Stimulated activated naive B cell treated with anti-CD40 and anti-IgM and Interleukin-4, amounts not matched to agents 10 μg/mL and 1 μg/mL and 100 μg/mL, for 72 hours (primary cell): Measurements from ENCODE around the gene TMEM198.

Experiments
- ATAC-seq, 2 donors: fragments of 150-1000 bp; cut with Tn5 transposase; replicated peaks; 2 replicates each; pipeline ENCODE4 v1.10.0; 2021; ENCODE audit warnings: moderate library complexity in 1 of 2
- DNase-seq: peaks from one replicate; pipeline ENCODE4 v3.0.0; 2021
- H3K27ac Mint-ChIP-seq: one replicate; pipeline ENCODE4 v1.8.0; 2022; ENCODE audit warnings: mild to moderate bottlenecking, mixed read lengths
- H3K27me3 Mint-ChIP-seq, 2 donors: one replicate each; pipeline ENCODE4 v1.8.0; 2022; ENCODE audit warnings: mixed read lengths in 2 of 2
- H3K36me3 Mint-ChIP-seq, 2 donors: one replicate each; pipeline ENCODE4 v1.8.0; 2022; ENCODE audit warnings: mixed read lengths in 2 of 2, mild to moderate bottlenecking in 1 of 2
- H3K4me1 Mint-ChIP-seq, 2 donors: one replicate each; pipeline ENCODE4 v1.8.0; 2022; ENCODE audit warnings: mixed read lengths in 2 of 2, mild to moderate bottlenecking in 1 of 2
- H3K4me3 Mint-ChIP-seq, 2 donors: one replicate each; pipeline ENCODE4 v1.8.0; 2022; ENCODE audit warnings: mild to moderate bottlenecking in 2 of 2, mixed read lengths in 2 of 2, moderate library complexity in 1 of 2
- H3K9me3 Mint-ChIP-seq, 2 donors: one replicate each; pipeline ENCODE4 v1.8.0; 2022; ENCODE audit warnings: mixed read lengths in 2 of 2, mild to moderate bottlenecking in 1 of 2

Gene TMEM198

DNA sequence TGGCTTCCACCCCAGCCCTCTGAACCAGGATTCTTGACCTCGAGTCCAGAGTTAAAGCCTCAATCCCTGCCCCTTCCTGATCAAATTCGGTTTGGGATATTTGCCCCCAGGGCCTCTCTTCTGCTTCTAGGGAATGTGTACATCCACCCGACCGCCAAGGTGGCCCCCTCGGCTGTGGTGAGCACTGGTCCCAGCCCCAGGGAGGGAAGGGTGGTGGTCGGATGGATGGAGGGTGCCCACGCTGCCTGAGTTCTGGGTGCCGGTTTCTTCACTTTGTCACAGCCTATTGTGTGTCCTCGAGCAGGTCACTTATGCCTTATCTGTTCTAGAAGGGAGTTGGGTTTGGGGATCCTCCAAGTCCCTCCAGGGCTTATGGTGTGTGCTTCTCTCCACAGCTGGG, 38.2 kb upstream of the TMEM198 start:
- peaks cover 24 to 29% of the 10 kb centered on the region in 2 donors for H3K27me3 Mint-ChIP-seq
- no peak overlapping the region for H3K4me3 Mint-ChIP-seq
- peaks cover 18 to 19% of the 10 kb centered on the region in 2 donors for H3K4me1 Mint-ChIP-seq
- no peak for ATAC-seq
- no peak for DNase-seq
- peaks cover 45 to 65% of the 10 kb centered on the region in 2 donors for H3K36me3 Mint-ChIP-seq
- no peak overlapping the region for H3K27ac Mint-ChIP-seq
- H3K9me3 Mint-ChIP-seq = no peaks in the 10 kb centered on the region

DNA sequence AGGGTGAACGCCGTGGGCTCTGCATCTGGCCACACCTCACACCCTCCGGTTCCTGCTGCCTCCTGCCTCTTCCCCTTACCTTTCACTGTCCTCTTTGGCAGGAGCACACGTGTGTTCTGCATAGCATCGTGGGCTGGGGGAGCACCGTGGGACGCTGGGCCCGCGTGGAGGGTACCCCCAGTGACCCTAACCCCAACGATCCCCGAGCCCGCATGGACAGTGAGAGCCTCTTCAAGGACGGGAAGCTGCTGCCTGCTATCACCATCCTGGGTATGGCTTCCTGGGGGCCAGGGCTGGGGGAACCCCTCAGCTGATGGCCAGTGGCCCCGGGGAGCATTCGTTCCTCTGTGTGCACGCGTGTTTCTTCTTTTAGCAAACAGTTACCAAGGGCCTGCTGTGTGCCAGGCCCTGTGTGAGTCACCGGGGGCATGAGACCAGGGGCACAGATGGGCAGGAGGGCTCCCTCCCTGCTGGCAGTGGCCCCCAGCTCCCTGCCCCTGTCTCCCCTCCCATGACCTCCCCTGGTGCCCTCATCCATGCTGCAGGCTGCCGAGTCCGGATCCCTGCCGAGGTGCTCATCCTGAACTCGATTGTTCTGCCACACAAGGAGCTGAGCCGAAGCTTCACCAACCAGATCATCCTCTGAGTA, 37.6 kb upstream of the TMEM198 start:
- H3K36me3 Mint-ChIP-seq = peaks cover 45 to 65% of the 10 kb centered on the region in 2 donors
- no peak overlapping the region for H3K4me3 Mint-ChIP-seq
- H3K9me3 Mint-ChIP-seq = no peaks in the 10 kb centered on the region
- DNase-seq = no peak
- H3K27ac Mint-ChIP-seq = no peak overlapping the region
- H3K27me3 Mint-ChIP-seq = peaks cover 31 to 36% of the 10 kb centered on the region in 2 donors
- peaks cover 22 to 25% of the 10 kb centered on the region in 2 donors for H3K4me1 Mint-ChIP-seq
- ATAC-seq = no peak

DNA sequence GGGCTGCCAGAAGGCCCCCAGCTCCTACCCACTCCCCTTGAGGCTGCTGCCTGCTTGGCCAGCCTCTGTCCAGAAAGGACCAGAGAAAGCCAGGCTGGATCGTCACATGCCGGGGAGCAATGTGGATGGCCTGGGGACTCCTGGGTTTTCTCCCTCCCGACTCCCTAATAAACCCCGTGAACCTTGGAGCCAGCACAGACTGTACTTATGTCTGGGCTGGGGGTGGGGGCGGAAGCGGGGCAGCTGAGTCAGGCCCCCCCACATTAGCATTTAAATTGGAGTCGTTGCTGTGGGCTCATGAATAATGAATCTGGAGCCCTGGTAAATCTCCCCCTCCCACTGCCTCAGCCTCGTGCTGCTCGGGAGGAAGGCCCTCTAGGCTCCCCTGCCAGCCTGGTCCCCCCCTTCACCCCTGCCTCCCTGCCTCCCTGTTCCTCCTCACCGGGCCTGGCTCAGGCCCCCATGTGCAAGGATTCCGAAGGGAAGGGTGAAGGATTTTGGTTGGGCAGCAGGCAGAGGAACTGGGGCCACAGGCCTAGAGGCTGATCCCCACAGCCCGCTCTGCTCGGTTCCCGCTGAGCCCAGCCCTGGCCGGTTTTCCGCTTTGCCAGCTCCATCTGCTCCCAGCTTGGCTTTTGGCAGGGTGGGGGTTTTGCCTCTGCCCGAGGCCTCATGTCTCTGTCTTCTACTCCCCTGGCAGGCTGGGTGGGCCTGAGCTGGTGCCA, 36.9 kb upstream of the TMEM198 start:
- Mint-ChIP-seq H3K9me3 (no peaks in the 10 kb centered on the region), H3K4me1 (peaks cover 18 to 27% of the 10 kb centered on the region in 2 donors), H3K36me3 (peaks cover 38 to 60% of the 10 kb centered on the region in 2 donors), H3K4me3 (no peak overlapping the region), H3K27ac (no peak overlapping the region), H3K27me3 (peaks cover 37 to 43% of the 10 kb centered on the region in 2 donors)
- DNase-seq (no peak), ATAC-seq (no peak)

DNA sequence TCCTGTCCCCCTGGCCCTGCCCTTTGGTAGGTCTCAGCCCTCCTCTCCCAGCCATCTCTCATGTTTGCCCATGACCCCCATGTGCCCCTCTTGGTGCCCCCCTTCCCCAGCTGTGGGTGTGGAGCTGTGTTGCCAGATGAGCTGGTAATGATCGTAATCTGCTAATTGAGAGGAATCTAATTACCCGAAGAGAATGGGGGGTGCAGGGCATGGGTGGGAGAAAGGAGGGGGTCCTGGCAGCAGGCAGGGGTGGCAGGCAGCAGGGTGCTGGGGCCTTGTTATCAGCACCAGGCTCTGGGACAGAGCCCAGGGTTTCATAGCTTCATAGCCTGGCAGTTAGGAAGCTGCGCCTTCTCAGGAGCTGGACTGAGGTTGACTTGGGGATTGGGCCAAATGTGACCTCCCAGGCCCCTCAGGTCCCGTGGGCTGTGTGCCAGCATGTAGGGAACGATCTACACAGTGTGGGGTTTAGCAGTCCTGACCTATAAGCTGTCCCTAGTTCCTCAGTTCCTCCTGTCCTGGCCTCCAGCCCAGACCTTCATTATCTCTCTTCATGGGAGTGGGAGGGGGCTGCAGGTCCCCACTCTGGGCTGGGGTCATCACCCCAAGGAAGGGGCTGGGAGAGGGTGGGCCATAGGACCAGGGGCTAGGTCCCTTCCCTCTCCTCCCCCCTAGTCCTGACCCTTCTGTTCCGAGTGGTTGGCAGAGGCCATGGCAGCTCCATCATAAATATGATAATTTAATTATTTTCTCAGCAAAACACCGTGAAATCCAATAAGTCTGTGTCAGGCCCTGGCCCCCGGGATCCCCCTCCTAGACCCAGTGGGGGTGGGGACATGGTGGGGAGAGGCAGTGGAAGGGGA, 36.0 kb upstream of the TMEM198 start:
- H3K27me3 Mint-ChIP-seq = peaks cover 43 to 49% of the 10 kb centered on the region in 2 donors
- H3K9me3 Mint-ChIP-seq = no peaks in the 10 kb centered on the region
- peaks cover 38 to 55% of the 10 kb centered on the region in 2 donors for H3K36me3 Mint-ChIP-seq
- DNase-seq (no peak), ATAC-seq (no peak)
- no peak overlapping the region for H3K4me3 Mint-ChIP-seq
- peaks cover 18 to 31% of the 10 kb centered on the region in 2 donors for H3K4me1 Mint-ChIP-seq
- no peak overlapping the region for H3K27ac Mint-ChIP-seq

- Mint-ChIP-seq H3K9me3 (no peaks in the 10 kb centered on the region), H3K27ac (no peak overlapping the region), H3K27me3 (peaks cover 49 to 55% of the 10 kb centered on the region in 2 donors), H3K4me3 (no peak overlapping the region), H3K4me1 (peaks cover 22 to 37% of the 10 kb centered on the region in 2 donors), H3K36me3 (peaks cover 37 to 54% of the 10 kb centered on the region in 2 donors)
- no peak for ATAC-seq
- DNase-seq = no peak
Observed at GRCh38 chr2:219508444-219508734, 35.4 kb upstream of the TMEM198 start.

DNA sequence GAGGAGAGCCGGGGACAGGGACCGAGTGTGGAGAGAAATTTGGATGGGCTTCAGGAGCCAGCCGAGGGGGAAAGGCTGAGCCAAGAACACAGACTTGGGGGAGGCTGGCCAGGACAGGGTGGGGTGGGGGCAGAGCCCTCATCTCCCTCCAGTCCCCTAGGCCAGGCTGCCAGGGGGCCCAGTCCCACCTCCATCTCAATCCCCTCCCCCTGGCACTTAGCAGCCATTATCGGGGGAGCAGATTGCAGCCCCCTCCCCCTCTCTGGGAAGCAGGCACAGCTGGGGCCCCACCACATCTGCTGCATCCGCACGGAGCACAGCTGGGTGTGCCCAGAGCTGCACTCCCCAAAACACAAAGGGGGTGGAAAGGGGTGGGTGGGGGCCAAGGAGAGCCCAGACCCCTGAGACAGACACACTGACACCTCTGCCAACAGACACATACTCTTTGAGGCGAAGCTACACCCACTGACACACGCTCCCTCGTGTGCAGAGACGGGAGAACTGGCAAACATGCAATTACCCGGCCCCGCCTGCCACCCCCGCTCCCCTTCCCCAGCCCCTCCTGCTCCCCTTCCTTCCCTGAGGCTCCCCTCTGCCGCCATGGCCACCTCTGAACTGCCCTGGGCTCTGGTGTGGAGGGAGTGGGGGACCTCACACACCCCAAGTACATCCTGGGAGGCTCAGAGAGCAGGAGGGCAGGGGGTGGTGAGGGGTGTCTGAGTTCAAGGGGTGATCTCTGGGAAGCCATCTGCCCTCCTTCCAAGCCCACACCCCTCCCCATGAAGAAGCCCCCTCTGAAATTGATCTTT, 34.7 kb upstream of the TMEM198 start:
- ATAC-seq (peak; percentile 38 to 39), DNase-seq (no peak)
- Mint-ChIP-seq H3K9me3 (no peaks in the 10 kb centered on the region), H3K27ac (peak overlapping the region; percentile 27), H3K4me3 (peak overlapping the region; percentile 60), H3K36me3 (peaks cover 31 to 48% of the 10 kb centered on the region in 2 donors), H3K27me3 (peaks cover 56 to 63% of the 10 kb centered on the region in 2 donors), H3K4me1 (peaks cover 29 to 44% of the 10 kb centered on the region in 2 donors)

- Mint-ChIP-seq H3K4me3 (peak overlapping the region; percentile 60), H3K9me3 (no peaks in the 10 kb centered on the region), H3K4me1 (peaks cover 33 to 46% of the 10 kb centered on the region in 2 donors), H3K27ac (peak overlapping the region; percentile 27), H3K27me3 (peaks cover 55 to 70% of the 10 kb centered on the region in 2 donors), H3K36me3 (peaks cover 25 to 40% of the 10 kb centered on the region in 2 donors)
- ATAC-seq (peak; percentile 84 to 85), DNase-seq (no peak)
Observed at GRCh38 chr2:219509780-219510511, 33.9 kb upstream of the TMEM198 start.

GRCh38 chr2:219510512-219511135, 33.2 kb upstream of the TMEM198 start:
- H3K4me1 Mint-ChIP-seq = peaks cover 33 to 46% of the 10 kb centered on the region in 2 donors
- no peaks in the 10 kb centered on the region for H3K9me3 Mint-ChIP-seq
- peaks cover 61 to 77% of the 10 kb centered on the region in 2 donors for H3K27me3 Mint-ChIP-seq

GRCh38 chr2:219511547-219512325, 32.1 kb upstream of the TMEM198 start:
- Mint-ChIP-seq H3K36me3 (peaks cover 10 to 22% of the 10 kb centered on the region in 2 donors), H3K4me1 (peaks cover 33 to 46% of the 10 kb centered on the region in 2 donors), H3K27ac (no peak overlapping the region), H3K9me3 (no peaks in the 10 kb centered on the region), H3K4me3 (no peak overlapping the region), H3K27me3 (peaks cover 72 to 88% of the 10 kb centered on the region in 2 donors)
- ATAC-seq = no peak
- DNase-seq = no peak

More at GRCh38 chr2:219510512-219511135, 33.2 kb upstream of the TMEM198 start:
- no peak for DNase-seq
- peak overlapping the region; percentile 60 for H3K4me3 Mint-ChIP-seq
- ATAC-seq = no peak
- H3K27ac Mint-ChIP-seq = no peak overlapping the region
- H3K36me3 Mint-ChIP-seq = peaks cover 19 to 33% of the 10 kb centered on the region in 2 donors

DNA sequence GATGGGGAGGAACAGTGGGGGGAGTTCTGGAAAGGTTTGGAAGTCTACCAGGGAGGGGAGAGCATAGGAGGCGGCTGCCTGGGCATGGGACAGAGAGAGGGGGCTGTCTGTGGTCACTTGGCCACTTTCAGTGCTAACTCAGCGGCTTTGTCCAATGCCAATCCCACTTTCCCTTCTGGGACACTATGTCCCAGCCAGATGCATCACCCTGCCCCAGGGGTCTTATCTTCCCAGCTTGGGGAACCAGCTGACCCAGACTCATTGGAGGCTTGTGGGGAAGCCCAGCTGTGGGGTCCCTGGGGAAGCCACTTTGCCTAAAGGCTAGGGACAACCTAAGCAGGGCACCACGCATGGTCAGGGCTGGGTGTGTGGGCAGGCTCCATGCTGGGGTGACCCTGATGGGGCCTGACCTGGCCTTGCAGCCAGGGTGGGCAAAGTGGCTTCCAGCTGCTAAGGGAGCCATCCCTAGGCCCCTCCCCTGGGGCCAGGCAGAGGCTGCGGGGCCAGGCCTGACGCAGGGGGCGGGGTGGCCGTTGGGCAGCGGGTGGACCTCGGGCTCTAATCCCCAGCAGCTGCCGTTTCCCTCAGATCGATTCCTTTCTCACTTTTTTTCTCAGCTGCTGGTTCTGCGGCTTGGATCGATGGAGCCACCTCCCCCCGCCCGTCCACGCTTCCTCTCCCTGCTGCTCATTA, 31.2 kb upstream of the TMEM198 start:
- Mint-ChIP-seq H3K36me3 (peaks cover 2 to 13% of the 10 kb centered on the region in 2 donors), H3K4me1 (peaks cover 33 to 42% of the 10 kb centered on the region in 2 donors), H3K9me3 (no peaks in the 10 kb centered on the region), H3K27ac (no peak overlapping the region), H3K27me3 (peaks cover 82 to 93% of the 10 kb centered on the region in 2 donors), H3K4me3 (no peak overlapping the region)
- DNase-seq = no peak
- ATAC-seq = no peak

DNA sequence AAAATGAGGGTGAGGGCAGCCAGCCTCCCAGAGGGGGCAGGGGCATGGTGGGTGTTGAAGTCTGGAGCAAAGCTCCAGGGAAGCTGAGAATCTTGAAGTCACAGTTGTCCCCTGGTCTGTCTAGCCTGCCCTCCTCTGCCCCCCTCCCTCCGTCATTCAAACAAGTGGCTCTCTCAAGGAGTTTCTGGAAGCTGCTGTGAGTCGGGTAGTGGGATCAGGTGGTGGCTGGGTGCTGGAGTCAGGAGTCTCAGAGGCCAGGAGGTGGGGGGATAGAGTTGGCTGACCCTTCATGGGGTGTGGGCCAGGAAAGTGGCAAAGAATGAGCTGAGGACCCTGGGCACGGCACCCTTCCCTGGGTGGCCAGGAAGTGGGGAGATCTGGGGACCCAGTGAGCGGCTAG, 30.0 kb upstream of the TMEM198 start:
- Mint-ChIP-seq H3K4me1 (peaks cover 33 to 42% of the 10 kb centered on the region in 2 donors), H3K4me3 (no peak overlapping the region), H3K27me3 (peaks cover 88 to 95% of the 10 kb centered on the region in 2 donors), H3K27ac (no peak overlapping the region), H3K9me3 (no peaks in the 10 kb centered on the region), H3K36me3 (peaks cover 2 to 7% of the 10 kb centered on the region in 2 donors)
- no peak for DNase-seq
- ATAC-seq = no peak
